Measurements from ENCODE around the gene CERS5. TPM values are rescaled to one million over a fixed set of nuclear protein-coding genes. Genes with fewer than 3 reads are reported as not detected.

The CERS5 gene
- total and polyA plus RNA-seq, 4 donors = 6.9 to 16.2 (median 8.2) TPM

- H3K27me3 ChIP-seq (ENCODE audit: control insufficient read depth in 4 of 4, insufficient read depth in 4 of 4, low read length in 3 of 4) = no peaks in the 10 kb centered on the region
- H3K27ac ChIP-seq (ENCODE audit: low read depth in 1 of 2, low read length in 2 of 2) = no peak overlapping the region
- peaks cover 8 to 38% (median 24%) of the 10 kb centered on the region in 4 donors for H3K36me3 ChIP-seq (ENCODE audit: control insufficient read depth in 4 of 4, insufficient read depth in 3 of 4, low read depth in 1 of 4, low read length in 3 of 4)
- no peak overlapping the region for H3K4me3 ChIP-seq (ENCODE audit: low read depth in 1 of 3, low read length in 3 of 3)
- H3K9me3 ChIP-seq (ENCODE audit: control insufficient read depth in 4 of 4, low read length in 3 of 4) = no peaks in the 10 kb centered on the region
- 86% methylated on average over 2 of the region's 2 CpGs for WGBS
- no peak for DNase-seq (ENCODE audit: low spot score)
- H3K4me1 ChIP-seq (ENCODE audit: control insufficient read depth in 4 of 4, insufficient read depth in 4 of 4, low read length in 3 of 4) = no peaks in the 10 kb centered on the region
- TF ChIP-seq SP1 (IDR thresholded peaks at IDR 0.05) (no peak), FOXA2 (IDR thresholded peaks at IDR 0.05) (no peak), HNF4G (IDR thresholded peaks at IDR 0.05) (no peak)
- no peak overlapping the region for H3K9ac ChIP-seq (ENCODE audit: low read depth in 1 of 2, low read length in 2 of 2)
Observed at GRCh38 chr12:50123203-50123602, 44.0 kb downstream of the CERS5 start.

- Histone ChIP-seq H3K4me3 (ENCODE audit: low read depth in 1 of 3, low read length in 3 of 3) (no peak overlapping the region), H3K9ac (ENCODE audit: low read depth in 1 of 2, low read length in 2 of 2) (no peak overlapping the region), H3K27me3 (ENCODE audit: control insufficient read depth in 4 of 4, insufficient read depth in 4 of 4, low read length in 3 of 4) (no peaks in the 10 kb centered on the region), H3K4me1 (ENCODE audit: control insufficient read depth in 4 of 4, insufficient read depth in 4 of 4, low read length in 3 of 4) (peaks cover 0 to 1% (median 0%) of the 10 kb centered on the region in 4 donors), H3K9me3 (ENCODE audit: control insufficient read depth in 4 of 4, low read length in 3 of 4) (no peaks in the 10 kb centered on the region), H3K36me3 (ENCODE audit: control insufficient read depth in 4 of 4, insufficient read depth in 3 of 4, low read depth in 1 of 4, low read length in 3 of 4) (peaks cover 8 to 38% (median 24%) of the 10 kb centered on the region in 4 donors), H3K27ac (ENCODE audit: low read depth in 1 of 2, low read length in 2 of 2) (no peak overlapping the region)
- TF ChIP-seq NR2F2 (IDR thresholded peaks at IDR 0.05) (no peak), RAD21 (IDR thresholded peaks at IDR 0.05) (no peak), EGR1 (IDR thresholded peaks at IDR 0.05; ENCODE audit: low read depth in 2 of 2) (no peak), REST (IDR thresholded peaks at IDR 0.05) (no peak), JUND (IDR thresholded peaks at IDR 0.05) (no peak), GABPA (IDR thresholded peaks at IDR 0.05 in 1 of 2, conservative IDR thresholded peaks at IDR 0.05 in 1 of 2) (no peak), YY1 (IDR thresholded peaks at IDR 0.05) (no peak), HNF4G (IDR thresholded peaks at IDR 0.05) (no peak), TAF1 (conservative IDR thresholded peaks at IDR 0.05) (no peak), FOXA1 (IDR thresholded peaks at IDR 0.05) (no peak), RXRA (IDR thresholded peaks at IDR 0.05) (no peak), FOXA2 (IDR thresholded peaks at IDR 0.05) (no peak), HNF4A (conservative IDR thresholded peaks at IDR 0.05) (no peak), MAX (IDR thresholded peaks at IDR 0.05) (no peak)
- TF ChIP-seq, protein P1, sequence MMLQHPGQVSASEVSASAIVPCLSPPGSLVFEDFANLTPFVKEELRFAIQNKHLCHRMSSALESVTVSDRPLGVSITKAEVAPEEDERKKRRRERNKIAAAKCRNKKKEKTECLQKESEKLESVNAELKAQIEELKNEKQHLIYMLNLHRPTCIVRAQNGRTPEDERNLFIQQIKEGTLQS (IDR thresholded peaks at IDR 0.05) = no peak
- TF ChIP-seq, protein P2, sequence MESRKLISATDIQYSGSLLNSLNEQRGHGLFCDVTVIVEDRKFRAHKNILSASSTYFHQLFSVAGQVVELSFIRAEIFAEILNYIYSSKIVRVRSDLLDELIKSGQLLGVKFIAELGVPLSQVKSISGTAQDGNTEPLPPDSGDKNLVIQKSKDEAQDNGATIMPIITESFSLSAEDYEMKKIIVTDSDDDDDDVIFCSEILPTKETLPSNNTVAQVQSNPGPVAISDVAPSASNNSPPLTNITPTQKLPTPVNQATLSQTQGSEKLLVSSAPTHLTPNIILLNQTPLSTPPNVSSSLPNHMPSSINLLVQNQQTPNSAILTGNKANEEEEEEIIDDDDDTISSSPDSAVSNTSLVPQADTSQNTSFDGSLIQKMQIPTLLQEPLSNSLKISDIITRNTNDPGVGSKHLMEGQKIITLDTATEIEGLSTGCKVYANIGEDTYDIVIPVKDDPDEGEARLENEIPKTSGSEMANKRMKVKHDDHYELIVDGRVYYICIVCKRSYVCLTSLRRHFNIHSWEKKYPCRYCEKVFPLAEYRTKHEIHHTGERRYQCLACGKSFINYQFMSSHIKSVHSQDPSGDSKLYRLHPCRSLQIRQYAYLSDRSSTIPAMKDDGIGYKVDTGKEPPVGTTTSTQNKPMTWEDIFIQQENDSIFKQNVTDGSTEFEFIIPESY (IDR thresholded peaks at IDR 0.05) = no peak
- TF ChIP-seq, protein P3, sequence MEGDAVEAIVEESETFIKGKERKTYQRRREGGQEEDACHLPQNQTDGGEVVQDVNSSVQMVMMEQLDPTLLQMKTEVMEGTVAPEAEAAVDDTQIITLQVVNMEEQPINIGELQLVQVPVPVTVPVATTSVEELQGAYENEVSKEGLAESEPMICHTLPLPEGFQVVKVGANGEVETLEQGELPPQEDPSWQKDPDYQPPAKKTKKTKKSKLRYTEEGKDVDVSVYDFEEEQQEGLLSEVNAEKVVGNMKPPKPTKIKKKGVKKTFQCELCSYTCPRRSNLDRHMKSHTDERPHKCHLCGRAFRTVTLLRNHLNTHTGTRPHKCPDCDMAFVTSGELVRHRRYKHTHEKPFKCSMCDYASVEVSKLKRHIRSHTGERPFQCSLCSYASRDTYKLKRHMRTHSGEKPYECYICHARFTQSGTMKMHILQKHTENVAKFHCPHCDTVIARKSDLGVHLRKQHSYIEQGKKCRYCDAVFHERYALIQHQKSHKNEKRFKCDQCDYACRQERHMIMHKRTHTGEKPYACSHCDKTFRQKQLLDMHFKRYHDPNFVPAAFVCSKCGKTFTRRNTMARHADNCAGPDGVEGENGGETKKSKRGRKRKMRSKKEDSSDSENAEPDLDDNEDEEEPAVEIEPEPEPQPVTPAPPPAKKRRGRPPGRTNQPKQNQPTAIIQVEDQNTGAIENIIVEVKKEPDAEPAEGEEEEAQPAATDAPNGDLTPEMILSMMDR (IDR thresholded peaks at IDR 0.05; ENCODE audit: low read depth, low read length, missing input control) = no peak
- WGBS = 83% methylated on average over 5 of the region's 5 CpGs
- DNase-seq (ENCODE audit: low spot score) = no peak
Observed at GRCh38 chr12:50121641-50122040, 45.5 kb downstream of the CERS5 start.

Measured in liver (tissue), 9 donors.